Fibroblast of skin of left quadriceps (primary cell): ENCODE data around the gene PSMC5.
"Not testable (repeated sequence)": the region's sequence is repeated elsewhere in the genome, so short reads cannot be mapped to it uniquely, and the experiment has no call there.

Experiments
- DNase-seq, 2 experiments: peaks; one replicate each; pipeline ENCODE4 v3.0.0-alpha.2; 2013; ENCODE audit warnings: low read depth in 2 of 2

PSMC5 gene

DNA sequence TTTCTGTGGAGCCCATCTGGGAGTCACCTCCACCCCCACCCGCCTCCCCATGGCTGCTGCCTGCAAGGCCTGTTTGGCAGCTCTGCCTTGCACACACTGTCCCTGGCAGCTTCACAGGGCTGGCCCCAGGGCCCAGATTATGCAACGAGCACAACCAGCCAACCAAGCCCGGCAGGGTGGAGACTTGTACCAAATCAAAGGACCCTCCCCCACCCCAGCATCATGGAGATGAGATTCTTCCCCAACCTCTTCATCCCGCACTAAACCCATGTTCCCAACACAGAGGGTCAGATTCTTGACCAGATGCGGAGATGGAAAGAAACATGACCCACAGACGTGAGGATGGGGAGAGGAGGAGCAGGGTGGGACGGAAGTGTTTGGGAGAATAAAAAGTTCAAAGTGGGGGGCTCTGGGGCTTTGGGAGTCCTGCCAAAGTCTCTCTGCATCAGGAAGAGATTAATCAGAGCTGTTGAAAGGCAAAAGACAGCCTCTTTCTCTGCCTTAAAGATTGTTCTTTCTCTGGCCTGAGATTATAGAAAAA lies 11.5 kb downstream of the PSMC5 start:
- DNase-seq: peak; percentile 72

- DNase-seq: no peak
Observed at GRCh38 chr17:63840591-63841349, 13.5 kb downstream of the PSMC5 start.

GRCh38 chr17:63841350-63842172 lies 14.3 kb downstream of the PSMC5 start:
- DNase-seq: peak in 1 of 2 experiments; percentile 7

- DNase-seq: no peak
Observed at GRCh38 chr17:63842173-63842539, 14.9 kb downstream of the PSMC5 start.

DNA sequence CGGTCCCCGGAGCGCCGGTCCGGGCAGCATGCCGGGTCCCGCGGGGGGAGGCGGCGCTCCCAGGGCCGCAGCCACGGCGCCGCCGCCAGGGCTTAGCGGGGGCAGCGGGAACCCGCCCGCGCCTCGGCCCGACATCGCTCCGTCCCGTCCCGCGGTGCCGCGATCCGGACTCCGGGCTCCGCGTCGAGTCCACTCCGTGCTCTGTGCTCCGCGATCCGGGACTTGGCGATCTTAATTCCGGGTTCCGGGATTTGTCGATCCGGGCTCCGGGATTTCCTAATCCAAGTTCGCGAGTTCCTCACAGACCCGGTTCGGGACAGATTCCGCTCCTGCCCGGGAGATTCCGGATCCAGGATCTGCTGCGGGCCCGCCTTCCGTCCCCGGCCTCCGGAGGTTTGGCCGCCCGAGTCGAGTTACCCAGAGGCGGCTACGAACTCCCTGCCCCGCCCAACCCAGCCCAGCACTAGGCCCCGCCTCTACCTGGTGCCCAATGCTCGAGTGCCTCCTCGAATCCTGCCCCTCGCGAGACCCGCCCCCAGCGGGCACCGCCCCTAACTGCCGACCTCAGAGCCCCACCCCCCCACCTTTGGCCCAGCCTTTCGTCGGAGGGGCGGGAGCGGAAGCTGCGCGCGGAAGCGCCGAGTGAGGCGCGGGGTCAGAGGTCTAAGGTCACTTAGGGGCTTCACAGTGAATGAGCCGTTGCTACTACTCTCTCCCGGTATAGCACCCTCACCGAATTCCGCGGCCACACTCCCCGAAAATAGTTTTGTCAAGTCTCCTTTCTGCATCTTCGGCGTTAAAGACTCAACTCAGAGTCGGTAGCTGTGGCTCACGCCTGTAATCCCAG lies 15.5 kb downstream of the PSMC5 start, which contains the start of gene SMARCD2:
Gene SMARCD2, minus strand, starts transcription at position 146 of the 847 bp plus-strand sequence. Its CDS starts 11 bp downstream, at position 135.
- peak; percentile 99 for DNase-seq

GRCh38 chr17:63843387-63843888 lies 16.2 kb downstream of the PSMC5 start:
- peak in 1 of 2 experiments; percentile 6 for DNase-seq

GRCh38 chr17:63843910-63844677 lies 16.9 kb downstream of the PSMC5 start:
- DNase-seq: no peak

GRCh38 chr17:63845509-63845908 lies 18.3 kb downstream of the PSMC5 start:
- DNase-seq: no peak

DNA sequence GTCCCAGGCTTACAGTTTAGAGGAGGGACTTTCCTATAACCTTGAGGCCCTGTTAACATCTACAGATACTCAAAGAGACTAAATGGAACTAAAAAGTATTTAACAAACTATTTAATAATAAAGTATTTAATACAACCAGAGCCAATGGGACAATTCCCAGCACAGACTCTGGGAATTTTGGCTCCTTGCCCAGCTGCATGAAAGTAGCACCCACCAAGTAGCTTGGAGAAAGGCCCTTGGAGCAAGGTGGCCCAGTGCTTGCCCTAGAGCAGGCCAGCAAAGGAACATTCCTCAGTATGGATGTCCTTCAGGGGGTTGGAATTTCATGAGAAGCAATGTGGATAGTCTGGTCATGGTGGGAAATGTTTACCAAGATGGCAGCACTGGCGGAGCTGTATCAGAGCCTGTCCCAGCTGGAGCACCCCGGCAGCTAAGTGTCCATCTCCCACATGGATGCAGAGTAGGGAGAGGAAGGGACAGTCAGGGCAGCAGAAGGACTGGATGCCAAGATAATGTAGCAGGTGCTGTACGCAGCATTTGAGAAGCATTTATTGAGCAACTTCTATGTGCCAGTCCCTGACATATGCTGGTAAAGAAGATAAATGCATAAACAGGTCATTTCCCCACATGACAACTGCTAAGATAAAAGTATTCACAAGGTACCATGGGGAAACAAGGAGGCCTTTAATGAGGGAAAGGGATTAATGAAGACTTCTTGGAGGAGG lies 20.5 kb downstream of the PSMC5 start:
- DNase-seq: no peak

DNA sequence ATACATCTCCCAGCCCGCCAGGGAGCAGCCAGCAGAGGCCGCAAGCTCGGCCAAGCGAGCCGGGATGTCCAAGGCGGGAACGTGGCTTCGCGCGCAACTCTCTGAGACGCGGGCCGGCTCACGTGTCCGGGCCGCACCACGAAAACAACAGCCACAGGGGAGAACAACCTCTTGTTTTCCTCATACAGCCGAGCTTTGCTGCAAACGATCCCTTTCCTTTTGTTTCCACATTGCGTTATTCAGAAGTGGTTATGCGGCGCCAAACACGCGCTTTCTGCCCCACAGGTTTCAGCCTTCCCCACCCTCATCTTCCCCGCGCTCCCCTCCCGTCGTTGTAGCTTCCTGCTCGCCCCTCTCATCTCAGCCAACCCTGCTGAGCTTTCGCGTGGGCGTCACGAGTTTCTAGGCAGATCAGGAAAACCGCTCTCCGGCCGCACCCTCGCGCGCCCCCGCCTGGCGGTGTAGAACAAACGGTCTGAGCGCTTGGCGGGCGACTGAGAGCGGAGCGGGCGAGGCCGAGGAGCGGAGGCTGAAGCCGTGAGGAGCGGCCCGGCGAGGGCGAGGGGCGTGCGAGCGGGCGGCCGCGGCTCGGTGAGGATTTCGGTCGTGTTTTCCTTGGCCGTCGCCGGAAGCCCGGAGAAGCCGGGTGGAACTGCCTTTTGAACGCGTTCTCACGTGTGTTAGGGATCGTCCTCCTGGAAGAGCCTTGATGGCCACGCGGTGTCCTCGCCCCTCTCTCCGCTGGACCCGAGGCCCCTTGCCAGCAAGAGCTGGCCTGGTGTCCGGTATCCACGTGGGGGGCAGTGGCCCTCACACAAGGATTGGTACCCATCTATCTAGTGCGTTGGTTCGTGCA lies 21.8 kb downstream of the PSMC5 start:
- peak; percentile 78 to 80 for DNase-seq

DNA sequence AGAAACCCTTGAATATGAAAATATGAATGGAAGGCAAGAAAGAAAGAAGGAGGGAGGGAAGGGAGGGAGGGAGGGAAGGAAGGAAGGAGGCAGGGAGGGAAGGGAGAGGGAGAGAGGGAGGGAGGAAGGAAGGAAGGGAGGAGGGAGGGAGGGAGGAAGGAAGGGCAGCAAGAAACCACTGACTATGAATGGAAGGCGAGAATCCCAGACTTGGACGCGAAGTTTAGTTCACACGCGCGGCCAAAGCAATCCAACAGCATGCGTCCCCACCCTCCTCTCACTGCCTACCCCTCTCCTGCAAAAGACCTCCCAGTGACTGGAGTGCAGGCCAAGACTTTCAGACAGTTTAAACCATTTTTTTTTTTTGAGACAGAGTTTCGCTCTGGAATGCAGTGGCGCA lies 23.2 kb downstream of the PSMC5 start:
- DNase-seq: no peak

GRCh38 chr17:63853260-63853659 lies 26.0 kb downstream of the PSMC5 start:
- DNase-seq: no peak

DNA sequence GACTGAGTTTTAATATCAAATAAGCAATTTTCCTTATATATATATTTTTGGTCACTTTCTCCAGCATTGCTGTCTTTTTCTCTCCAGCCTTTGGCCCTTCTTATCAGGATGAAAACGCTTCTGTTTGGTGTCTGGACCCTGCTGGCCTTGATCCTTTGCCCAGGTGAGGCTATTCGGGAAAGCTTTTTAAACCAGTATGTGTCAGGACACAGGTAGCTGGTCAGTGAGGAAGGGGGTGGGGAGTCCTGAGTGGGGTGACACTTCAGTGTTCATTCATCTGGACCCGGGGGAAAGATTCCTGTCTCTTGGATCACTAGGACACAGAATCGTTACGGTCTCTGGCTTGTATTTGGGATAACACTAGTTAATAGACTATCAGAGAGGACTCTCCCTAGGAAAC lies 27.5 kb downstream of the PSMC5 start:
- no peak for DNase-seq

DNA sequence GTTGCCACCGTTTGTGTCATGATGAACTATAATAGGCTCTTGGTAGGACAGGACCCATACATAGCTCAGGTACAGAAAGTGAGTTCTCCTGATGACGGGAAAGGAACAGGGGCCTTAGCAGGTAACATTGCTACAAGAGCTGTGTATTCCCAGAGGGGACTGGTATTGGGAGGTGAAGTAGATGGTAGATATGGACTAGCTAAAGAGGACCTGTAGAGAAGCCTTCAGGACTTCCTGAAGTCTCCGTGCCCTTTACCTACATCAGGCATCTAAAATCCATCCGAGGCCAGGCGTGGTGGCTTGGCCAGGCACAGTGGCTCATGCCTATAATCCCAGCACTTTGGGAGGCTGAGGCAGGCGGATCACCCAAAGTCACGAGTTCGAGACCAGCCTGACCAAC lies 28.0 kb downstream of the PSMC5 start:
- DNase-seq: no peak

DNA sequence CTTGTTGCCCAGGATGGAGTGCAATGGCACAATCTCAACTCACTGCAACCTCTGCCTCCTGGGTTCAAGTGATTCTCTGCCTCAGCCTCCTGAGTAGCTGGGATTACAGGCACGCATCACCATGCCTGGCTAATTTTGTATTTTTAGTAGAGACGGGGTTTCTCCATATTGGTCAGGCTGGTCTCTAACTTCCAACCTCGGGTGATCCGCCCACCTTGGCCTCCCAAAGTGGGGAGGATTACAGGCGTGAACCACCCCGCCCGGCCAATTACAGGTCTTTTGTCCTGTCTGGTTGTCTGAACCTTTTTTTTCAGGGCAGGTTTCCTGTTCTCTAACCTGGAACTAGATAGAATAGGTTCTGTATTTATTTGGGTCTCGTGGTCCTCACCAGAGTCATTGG lies 29.2 kb downstream of the PSMC5 start:
- not testable (repeated sequence) for DNase-seq

- DNase-seq: no peak
Observed at GRCh38 chr17:63859257-63859656, 32.0 kb downstream of the PSMC5 start.

GRCh38 chr17:63866625-63867024 lies 39.4 kb downstream of the PSMC5 start:
- DNase-seq: not testable (repeated sequence)

- DNase-seq: peak; percentile 34 to 36
Observed at GRCh38 chr17:63869491-63870291, 42.5 kb downstream of the PSMC5 start.
